SKM-1 treated with dmso at 0.1 percent for 144 hours (cell line): Measurements from ENCODE around the gene SELP.
A peak's percentile ranks its signal among the peaks of the same experiment; 100 is the strongest.

ENCODE experiments used
- DNase-seq: peaks from one replicate; lab custom pipeline; 2025; ENCODE audit not compliant: unreplicated experiment; lab: John Stamatoyannopoulos, UW

The SELP gene

GRCh38 chr1:169577981-169578738, 51.8 kb downstream of the SELP start:
- DNase-seq = no peak

GRCh38 chr1:169576935-169577331, 53.0 kb downstream of the SELP start:
- no peak for DNase-seq

- no peak for DNase-seq
Measured at GRCh38 chr1:169576241-169576934, 53.5 kb downstream of the SELP start.

DNA sequence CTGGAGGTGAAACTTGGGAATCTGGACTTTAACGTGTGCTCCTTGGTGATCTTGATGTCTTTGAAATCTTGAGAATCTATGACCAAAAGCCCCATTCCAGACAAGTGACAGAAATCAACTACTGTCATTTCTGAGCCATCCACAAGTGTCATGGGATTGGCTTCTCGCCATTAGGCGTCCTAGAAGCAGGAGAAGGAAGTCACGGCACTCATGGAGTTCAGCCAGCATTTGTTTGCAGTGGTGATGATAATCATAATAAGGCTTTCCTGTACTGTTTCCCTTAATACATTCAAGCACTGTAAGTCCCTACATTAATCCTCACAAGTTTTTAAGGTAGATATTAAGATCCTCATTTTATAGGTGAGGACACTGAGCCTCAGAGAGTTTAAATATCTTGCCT, 55.6 kb downstream of the SELP start:
- DNase-seq = no peak

DNA sequence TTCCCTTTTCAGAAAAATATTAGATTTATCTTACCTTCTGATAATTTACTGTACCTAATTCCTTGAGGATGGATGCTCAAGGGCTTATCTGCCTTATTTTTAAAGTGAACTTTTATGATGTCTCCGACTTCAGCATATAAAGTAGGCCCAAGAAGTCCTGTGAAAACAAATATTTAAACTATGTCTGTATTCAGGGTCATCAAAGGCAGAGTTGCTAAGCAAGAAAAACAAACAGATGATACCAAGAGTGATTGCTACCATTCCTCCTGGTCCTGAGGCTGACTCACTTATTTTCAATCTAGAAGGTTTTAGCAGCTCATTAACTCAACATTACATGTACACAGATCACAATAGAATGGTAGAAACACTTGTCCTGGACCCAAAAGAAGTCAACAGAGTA, 57.7 kb downstream of the SELP start:
- DNase-seq = no peak

DNA sequence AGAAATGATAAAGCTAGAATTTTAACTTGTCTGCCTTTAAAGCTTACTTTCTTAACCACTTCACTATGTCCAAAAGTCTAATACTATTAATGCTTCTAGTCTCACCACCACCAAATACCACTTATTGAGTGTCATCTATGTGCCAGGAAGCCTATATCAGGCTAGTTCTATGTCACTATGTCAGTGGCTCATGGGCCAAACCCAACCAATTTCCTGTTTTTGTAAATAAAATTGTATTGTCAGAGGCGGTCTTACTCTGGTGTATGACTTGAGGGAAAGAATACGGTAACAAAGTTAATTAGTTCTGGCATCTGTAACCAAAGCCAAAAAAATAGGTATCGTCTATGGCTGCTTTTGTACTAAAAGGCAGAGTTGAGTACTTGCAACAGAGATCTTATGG, 58.5 kb downstream of the SELP start:
- DNase-seq = no peak

DNA sequence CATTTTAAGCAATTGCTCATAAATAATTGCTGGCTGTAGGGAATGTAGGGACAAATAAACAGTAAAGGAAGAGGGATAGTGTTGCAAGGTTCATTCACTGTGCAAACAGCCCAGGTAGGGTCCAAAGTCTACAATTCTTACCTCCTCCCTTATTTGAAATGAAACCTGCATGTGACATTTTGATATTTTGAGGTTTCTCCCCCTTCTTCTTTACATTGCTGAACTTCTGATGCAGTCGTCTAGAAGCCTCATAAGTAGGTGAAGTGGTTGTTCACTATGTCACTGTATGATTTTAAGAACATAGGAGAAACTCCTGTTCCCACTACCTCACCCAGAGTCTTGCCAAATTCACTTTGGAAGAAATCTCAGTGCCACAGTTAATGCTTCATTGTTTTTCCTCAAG, 59.8 kb downstream of the SELP start:
- DNase-seq = no peak

GRCh38 chr1:169568497-169568896, 61.4 kb downstream of the SELP start:
- no peak for DNase-seq

GRCh38 chr1:169565335-169566271, 64.3 kb downstream of the SELP start:
- no peak for DNase-seq

DNA sequence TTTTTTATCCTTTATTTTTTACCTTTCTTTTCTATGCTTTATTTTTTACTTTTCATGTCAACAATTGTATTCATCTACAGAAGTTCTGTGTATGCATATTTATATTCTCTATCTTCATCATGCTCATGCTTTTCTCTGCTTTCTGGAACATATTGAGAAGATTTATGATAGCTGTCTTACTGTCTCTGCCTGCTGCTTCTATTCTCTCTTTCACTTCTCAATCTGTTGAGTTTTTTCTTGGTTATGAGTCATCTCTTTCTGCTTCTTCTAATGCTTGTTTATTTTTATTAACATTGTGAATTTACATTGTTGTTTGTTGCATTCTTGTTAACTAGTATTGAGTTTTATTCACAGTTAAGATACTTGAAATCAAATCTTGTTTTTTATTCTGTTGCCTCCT, 66.3 kb downstream of the SELP start:
- no peak for DNase-seq

- no peak for DNase-seq
Measured at GRCh38 chr1:169563019-169563615, 66.8 kb downstream of the SELP start.

- DNase-seq = no peak
Measured at GRCh38 chr1:169561692-169562091, 68.2 kb downstream of the SELP start.

GRCh38 chr1:169557131-169557530, 72.8 kb downstream of the SELP start:
- no peak for DNase-seq

DNA sequence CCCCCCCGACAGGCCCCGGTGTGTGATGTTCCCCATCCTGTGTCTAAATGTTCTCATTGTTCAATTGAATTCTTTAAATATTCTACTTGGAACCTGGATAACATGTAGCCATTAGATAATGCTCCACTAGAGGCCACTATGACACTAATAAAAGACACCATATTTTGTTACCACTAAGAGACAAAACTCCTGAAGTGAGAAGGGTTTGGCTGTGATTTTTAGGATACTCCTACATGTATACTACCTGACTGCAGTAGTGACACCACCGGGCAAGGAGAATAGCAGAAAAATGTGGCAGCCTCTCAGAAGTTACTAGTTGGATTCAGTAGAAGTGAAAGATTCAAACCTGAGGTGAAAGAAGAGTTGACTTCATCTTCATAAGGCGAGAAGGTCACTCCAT, 79.6 kb downstream of the SELP start:
- peak; percentile 77 for DNase-seq

GRCh38 chr1:169548282-169548681, 81.6 kb downstream of the SELP start:
- DNase-seq = no peak

DNA sequence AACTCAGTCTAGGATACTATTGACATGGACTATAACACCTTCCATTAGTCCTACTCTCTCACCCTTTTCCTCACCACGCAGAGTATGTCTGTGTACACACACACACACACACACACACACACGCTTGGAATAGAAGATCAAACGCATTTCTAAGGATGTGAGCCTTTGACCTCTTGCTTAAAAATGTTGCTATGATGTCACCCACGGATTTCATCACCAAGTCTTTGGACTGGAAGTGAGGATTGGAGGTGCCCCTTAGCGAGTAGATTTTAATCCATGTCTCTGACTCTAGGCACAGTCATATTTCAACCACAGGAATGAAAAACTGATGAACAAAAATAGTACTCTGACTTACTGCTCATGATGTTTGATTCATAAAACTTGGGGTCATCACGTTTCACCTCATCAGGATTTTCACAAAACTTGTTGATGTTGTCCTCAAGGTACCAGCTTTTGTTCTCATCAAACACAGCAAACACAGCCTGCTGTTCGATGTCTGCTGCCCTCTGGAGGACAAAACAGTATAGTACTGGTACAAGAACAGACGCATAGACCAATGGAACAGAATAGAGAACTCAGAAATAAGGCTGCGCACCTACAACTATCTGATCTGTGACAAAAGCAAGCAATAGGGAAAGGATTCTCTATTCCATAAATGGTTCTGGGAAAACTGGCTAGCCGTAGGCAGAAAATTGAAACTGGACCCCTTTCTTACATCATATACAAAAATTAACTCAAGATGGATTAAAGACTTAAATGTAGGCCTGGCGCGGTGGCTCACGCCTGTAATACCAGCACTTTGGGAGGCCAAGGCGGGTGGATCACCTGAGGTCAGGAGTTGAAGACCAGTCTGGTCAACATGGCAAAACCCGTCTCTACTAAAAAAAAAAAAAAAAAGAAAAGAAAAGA, 83.6 kb downstream of the SELP start:
- DNase-seq = peak; percentile 72

GRCh38 chr1:169545472-169545871, 84.5 kb downstream of the SELP start:
- no peak for DNase-seq

- no peak for DNase-seq
Measured at GRCh38 chr1:169538998-169539871, 90.7 kb downstream of the SELP start.
